HepG2 (cell line): ENCODE data around the gene PCBP2. TPM values are rescaled to one million over a fixed set of nuclear protein-coding genes. Genes with fewer than 3 reads are reported as not detected.

Source experiments
- CEBPZ ChIP-seq: IDR thresholded peaks from 2 replicates; pipeline ENCODE4 v1.6.1; 2012; ENCODE audit warnings: low read length, improper control_type of control experiment
- FIP1L1 ChIP-seq: fragments of 200-400 bp; formaldehyde crosslinking; IDR thresholded peaks from 2 replicates; pipeline ENCODE4 v1.6.1; 2018; ENCODE audit warnings: low read depth, mild to moderate bottlenecking, low read length, moderate library complexity, borderline replicate concordance; ENCODE audit not compliant: insufficient read depth
- HNF1A ChIP-seq, 2 experiments: sonication (generic) in 1 of 2; formaldehyde crosslinking in 1 of 2; IDR thresholded peaks; 2 replicates each; pipeline versions ENCODE4 v1.4.0 to v1.6.1; 2016 to 2020; ENCODE audit warnings: borderline replicate concordance in 1 of 2, low read depth in 1 of 2, mild to moderate bottlenecking in 1 of 2, missing genetic modification reagents in 1 of 2
- KAT2B ChIP-seq: fragments of 150-350 bp; IDR thresholded peaks from 2 replicates; pipeline ENCODE4 v1.6.1; 2014; ENCODE audit warnings: low read depth, low read length, borderline replicate concordance
- NFRKB ChIP-seq: fragments of 450-650 bp; IDR thresholded peaks from 2 replicates; pipeline ENCODE4 v1.6.1; 2017
- PRMT3 ChIP-seq: sonication (generic); formaldehyde crosslinking; IDR thresholded peaks from 2 replicates; pipeline ENCODE4 v1.8.1; 2022; ENCODE audit warnings: low read depth, mild to moderate bottlenecking, moderate library complexity, missing genetic modification reagents, borderline replicate concordance
- SMC3 ChIP-seq: IDR thresholded peaks from 2 replicates; pipeline ENCODE4 v1.6.1; 2011; ENCODE audit warnings: low read length, improper control_type of control experiment
- SNAPC4 ChIP-seq: sonication (generic); formaldehyde crosslinking; IDR thresholded peaks from 2 replicates; pipeline ENCODE4 v1.4.0; 2020; ENCODE audit warnings: mild to moderate bottlenecking, missing genetic modification reagents
- TAF1 ChIP-seq: sonication (generic); formaldehyde crosslinking; IDR thresholded peaks from 2 replicates; pipeline ENCODE4 v1.4.0; 2020; ENCODE audit warnings: missing genetic modification reagents
- TFAP4 ChIP-seq: sonication (generic); IDR thresholded peaks from 2 replicates; pipeline ENCODE4 v1.6.1; 2016; ENCODE audit warnings: low read depth, borderline replicate concordance
- XRCC5 ChIP-seq: fragments of 200-400 bp; formaldehyde crosslinking; optimal IDR thresholded peaks from 2 replicates; pipeline ENCODE3; 2017; ENCODE audit warnings: mild to moderate bottlenecking, low read length
- ZFX ChIP-seq: sonication (generic); formaldehyde crosslinking; IDR thresholded peaks from 2 replicates; pipeline ENCODE4 v1.4.0; 2020; ENCODE audit warnings: mild to moderate bottlenecking, low read depth, missing genetic modification reagents, moderate library complexity
- ZFYVE20 ChIP-seq: sonication (generic); formaldehyde crosslinking; IDR thresholded peaks from 2 replicates; pipeline ENCODE4 v1.8.0; 2023; ENCODE audit warnings: low read depth, mild to moderate bottlenecking, moderate library complexity, missing genetic modification reagents, borderline replicate concordance
- ZKSCAN1 ChIP-seq: fragments of 150-350 bp; IDR thresholded peaks from 2 replicates; pipeline ENCODE4 v1.6.1; 2014; ENCODE audit warnings: low read length
- ZNF713 ChIP-seq: sonication (generic); formaldehyde crosslinking; IDR thresholded peaks from 2 replicates; pipeline ENCODE4 v1.4.0; 2020; ENCODE audit warnings: mild to moderate bottlenecking, missing genetic modification reagents
- polyA plus RNA-seq, 8 experiments: library from polyadenylated mRNA; depleted of rRNA in 3 of 8; stranded (reverse) in 7 of 8; unstranded in 1 of 8; fragments of >200 nt; fragmentation: Illumina TruSeq in 4 of 8; extraction: Trizol in 4 of 8; gene quantifications; 2 replicates each; pipeline versions ENCODE4 v1.2.1 to v1.2.3, GENCODE V29; 2011 to 2016; ENCODE audit warnings: low read depth in 4 of 8, missing spikeins in 1 of 8, mixed read lengths in 1 of 8; ENCODE audit not compliant: insufficient read depth in 1 of 8
- total RNA-seq, 5 experiments: library from RNA; depleted of rRNA; stranded (reverse); fragments of >200 nt; fragmentation: Illumina TruSeq; extraction: Trizol; gene quantifications; 2 replicates each; pipeline ENCODE4 v1.2.3, GENCODE V29; 2016; ENCODE audit warnings: low read depth in 1 of 5

Gene PCBP2
- total and polyA plus RNA-seq, 2 of the 13 experiments (the other 11 are each of a cell fraction or from before 2014, with no cell fraction given), result 154 to 345 TPM

GRCh38 chr12:53441040-53441833, 10.7 kb upstream of the PCBP2 start, which contains the start of gene PRR13 (continued):
- no peak for TF ChIP-seq CEBPZ
- TF ChIP-seq ZNF713, result no peak
- TF ChIP-seq NFRKB, result no peak
- peak; percentile 79 for TF ChIP-seq TAF1 (CRISPR knock-in tag)
- TF ChIP-seq PRMT3 (CRISPR knock-in tag), result no peak
- no peak for TF ChIP-seq ZKSCAN1
- TF ChIP-seq XRCC5, result no peak
- no peak for TF ChIP-seq SNAPC4 (CRISPR knock-in tag)
- TF ChIP-seq SMC3, result no peak
- TF ChIP-seq FIP1L1, result no peak
- no peak for TF ChIP-seq HNF1A (IDR thresholded peaks at IDR 0.05; ENCODE audit: low read depth)
- no peak for TF ChIP-seq HNF1A (CRISPR knock-in tag; IDR thresholded peaks at IDR 0.05; ENCODE audit: borderline replicate concordance)
- TF ChIP-seq ZFYVE20 (CRISPR knock-in tag), result no peak
- peak; percentile 30; the same call in 1 of the 2 replicates for TF ChIP-seq TFAP4
- no peak for TF ChIP-seq KAT2B
- peak; percentile 63; the same call in 1 of the 2 replicates for TF ChIP-seq ZFX (CRISPR knock-in tag)
